ENCODE data around the gene MCM3AP.

DNA sequence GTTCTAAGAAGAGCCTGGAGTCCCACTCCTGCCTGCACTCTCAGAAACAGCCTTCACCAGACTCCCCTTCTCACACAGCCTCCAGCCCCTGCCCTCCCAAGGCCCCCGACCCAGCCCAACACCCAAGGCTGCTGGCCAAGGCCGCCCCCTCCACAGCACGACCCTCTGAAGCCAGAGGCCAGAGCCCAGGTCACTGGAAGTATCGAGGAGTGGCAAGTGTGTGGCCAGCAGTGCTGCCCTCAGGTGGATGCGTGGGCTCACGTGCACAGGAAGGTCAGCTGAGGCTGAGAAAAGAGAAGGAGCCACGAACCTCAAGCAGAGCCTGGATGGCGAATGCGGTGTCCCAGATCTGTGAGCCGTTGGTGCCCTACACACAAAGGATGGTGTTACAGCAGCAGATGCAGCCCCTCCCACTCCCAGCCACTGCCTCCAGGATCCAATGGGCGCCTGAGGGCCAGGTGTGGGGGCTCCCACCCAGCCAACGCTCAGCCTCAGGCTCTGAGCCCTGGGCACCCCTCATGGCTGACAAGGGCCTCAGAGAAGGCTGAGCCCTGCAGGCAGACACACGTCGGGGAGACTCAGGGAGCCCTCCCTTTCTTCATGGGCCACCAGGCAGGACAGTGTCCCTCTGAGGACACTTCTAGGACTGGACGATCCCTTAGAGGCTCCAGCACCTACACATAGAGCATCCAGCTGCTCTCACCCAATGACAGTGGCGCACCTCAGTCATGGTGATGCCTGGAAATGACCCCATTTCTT is 74.9 kb downstream of the MCM3AP start:
- TF ChIP-seq SUZ12 (IDR thresholded peaks at IDR 0.05; ENCODE audit: extremely low read depth, insufficient read depth, insufficient read length), result no peak
- TF ChIP-seq YY1 (IDR thresholded peaks at IDR 0.05; ENCODE audit: insufficient read depth, insufficient read length), result no peak
- TF ChIP-seq ZNF274 (IDR thresholded peaks at IDR 0.05; ENCODE audit: low read depth, low read length), result no peak

Data from NT2/D1 (cell line).